Measurements from ENCODE around the gene WDFY4. TPM values are rescaled to one million over a fixed set of nuclear protein-coding genes. Genes with fewer than 3 reads are reported as not detected.

WDFY4 gene
- total and polyA plus RNA-seq, 9 of the 15 experiments (the other 6 are each of a cell fraction or from before 2014, with no cell fraction given): 0.01 to 0.02 (median 0.01) TPM; not detected in 6

DNA sequence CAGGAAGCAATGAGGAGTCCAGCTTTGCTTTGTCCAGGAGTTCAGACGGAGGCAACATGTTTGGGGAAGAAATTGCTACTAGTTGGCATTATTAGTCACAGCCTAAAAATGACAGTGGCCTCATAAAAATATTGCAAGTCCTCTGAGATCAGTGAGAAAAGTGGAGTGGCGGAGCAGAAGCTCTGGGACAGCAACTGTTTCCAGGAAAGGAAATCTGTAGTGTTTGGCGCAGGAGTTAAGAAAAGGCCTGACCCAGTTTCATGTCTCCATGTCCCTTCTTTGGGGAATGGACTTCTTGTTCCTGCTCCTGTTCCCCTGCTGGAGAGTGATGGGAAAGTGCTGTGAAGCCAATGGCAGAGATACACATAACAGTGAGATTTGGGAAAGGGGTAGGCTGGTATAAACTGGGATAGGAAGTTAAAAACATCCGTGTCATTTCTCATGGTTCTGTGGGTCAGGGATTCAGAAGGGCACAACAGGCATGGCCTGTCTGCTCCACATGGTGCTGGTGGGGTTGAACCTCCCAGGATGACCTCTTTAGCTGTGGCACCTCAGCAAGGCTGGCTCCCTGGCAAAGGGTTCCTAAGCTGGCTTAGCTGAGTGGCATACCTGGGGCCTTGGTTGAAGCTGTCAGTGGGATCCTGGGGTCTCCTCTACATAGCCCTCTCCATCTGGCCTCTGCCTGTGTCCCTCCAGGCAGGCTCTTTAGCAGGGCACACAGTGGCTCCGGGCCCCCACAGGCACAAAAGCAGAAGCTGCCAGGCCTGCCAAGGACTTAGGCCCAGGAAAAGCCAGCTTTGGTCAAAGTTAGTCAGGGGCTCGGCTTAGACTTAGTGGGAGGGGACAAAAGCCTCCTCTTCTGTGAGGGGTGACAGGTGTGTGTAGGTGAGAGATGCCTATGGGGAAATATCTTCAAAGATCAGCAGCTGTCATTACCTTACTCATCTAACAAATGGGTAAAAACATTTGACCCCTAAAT is 77.7 kb downstream of the WDFY4 start (continued):
- TF ChIP-seq, protein P1, sequence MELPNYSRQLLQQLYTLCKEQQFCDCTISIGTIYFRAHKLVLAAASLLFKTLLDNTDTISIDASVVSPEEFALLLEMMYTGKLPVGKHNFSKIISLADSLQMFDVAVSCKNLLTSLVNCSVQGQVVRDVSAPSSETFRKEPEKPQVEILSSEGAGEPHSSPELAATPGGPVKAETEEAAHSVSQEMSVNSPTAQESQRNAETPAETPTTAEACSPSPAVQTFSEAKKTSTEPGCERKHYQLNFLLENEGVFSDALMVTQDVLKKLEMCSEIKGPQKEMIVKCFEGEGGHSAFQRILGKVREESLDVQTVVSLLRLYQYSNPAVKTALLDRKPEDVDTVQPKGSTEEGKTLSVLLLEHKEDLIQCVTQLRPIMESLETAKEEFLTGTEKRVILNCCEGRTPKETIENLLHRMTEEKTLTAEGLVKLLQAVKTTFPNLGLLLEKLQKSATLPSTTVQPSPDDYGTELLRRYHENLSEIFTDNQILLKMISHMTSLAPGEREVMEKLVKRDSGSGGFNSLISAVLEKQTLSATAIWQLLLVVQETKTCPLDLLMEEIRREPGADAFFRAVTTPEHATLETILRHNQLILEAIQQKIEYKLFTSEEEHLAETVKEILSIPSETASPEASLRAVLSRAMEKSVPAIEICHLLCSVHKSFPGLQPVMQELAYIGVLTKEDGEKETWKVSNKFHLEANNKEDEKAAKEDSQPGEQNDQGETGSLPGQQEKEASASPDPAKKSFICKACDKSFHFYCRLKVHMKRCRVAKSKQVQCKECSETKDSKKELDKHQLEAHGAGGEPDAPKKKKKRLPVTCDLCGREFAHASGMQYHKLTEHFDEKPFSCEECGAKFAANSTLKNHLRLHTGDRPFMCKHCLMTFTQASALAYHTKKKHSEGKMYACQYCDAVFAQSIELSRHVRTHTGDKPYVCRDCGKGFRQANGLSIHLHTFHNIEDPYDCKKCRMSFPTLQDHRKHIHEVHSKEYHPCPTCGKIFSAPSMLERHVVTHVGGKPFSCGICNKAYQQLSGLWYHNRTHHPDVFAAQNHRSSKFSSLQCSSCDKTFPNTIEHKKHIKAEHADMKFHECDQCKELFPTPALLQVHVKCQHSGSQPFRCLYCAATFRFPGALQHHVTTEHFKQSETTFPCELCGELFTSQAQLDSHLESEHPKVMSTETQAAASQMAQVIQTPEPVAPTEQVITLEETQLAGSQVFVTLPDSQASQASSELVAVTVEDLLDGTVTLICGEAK (IDR thresholded peaks at IDR 0.05): no peak
- TF ChIP-seq, protein P1 (CRISPR knock-in tag; IDR thresholded peaks at IDR 0.05): no peak
